Epithelial cell of prostate (primary cell): Measurements from ENCODE around the gene USP6NL.
"Not testable (repeated sequence)": the region's sequence is repeated elsewhere in the genome, so short reads cannot be mapped to it uniquely, and the experiment has no call there.

Source experiments
- DNase-seq: peaks from one replicate; pipeline ENCODE4 v3.0.0-alpha.2; 2011; ENCODE audit warnings: low read depth, low spot score
- H3K27ac ChIP-seq: fragments of 450-650 bp; 2 replicates; pipeline ENCODE4 v1.5.1; 2017; ENCODE audit warnings: mild to moderate bottlenecking

Gene USP6NL

GRCh38 chr10:11494923-11495322 is 116.5 kb downstream of the USP6NL start:
- not testable (repeated sequence) for DNase-seq

GRCh38 chr10:11493646-11494045 is 117.8 kb downstream of the USP6NL start:
- no peak for DNase-seq
- no peak overlapping the region for H3K27ac ChIP-seq

More at GRCh38 chr10:11494923-11495322, 116.5 kb downstream of the USP6NL start:
- not testable (repeated sequence) for H3K27ac ChIP-seq

- H3K27ac ChIP-seq, result no peak overlapping the region
- no peak for DNase-seq
These were observed 120.4 kb downstream of the USP6NL start for GRCh38 chr10:11491087-11491486.

GRCh38 chr10:11489591-11489990 is 121.9 kb downstream of the USP6NL start:
- H3K27ac ChIP-seq, result no peak overlapping the region
- no peak for DNase-seq

- DNase-seq, result no peak
- no peak overlapping the region for H3K27ac ChIP-seq
These were observed 123.3 kb downstream of the USP6NL start for GRCh38 chr10:11488126-11488525.

GRCh38 chr10:11483201-11484148 is 128.0 kb downstream of the USP6NL start:
- DNase-seq, result no peak
- H3K27ac ChIP-seq, result no peak overlapping the region

- DNase-seq, result no peak
- H3K27ac ChIP-seq, result no peak overlapping the region
These were observed 129.1 kb downstream of the USP6NL start for GRCh38 chr10:11482306-11482705.

GRCh38 chr10:11480687-11481086 is 130.8 kb downstream of the USP6NL start:
- H3K27ac ChIP-seq, result no peak overlapping the region
- DNase-seq, result no peak

GRCh38 chr10:11479300-11479699 is 132.2 kb downstream of the USP6NL start:
- H3K27ac ChIP-seq, result no peak overlapping the region
- no peak for DNase-seq

- no peak for DNase-seq
- no peak overlapping the region for H3K27ac ChIP-seq
These were observed 132.6 kb downstream of the USP6NL start for GRCh38 chr10:11478807-11479206.

GRCh38 chr10:11475831-11476434 is 135.5 kb downstream of the USP6NL start:
- DNase-seq, result no peak
- H3K27ac ChIP-seq, result no peak overlapping the region

- no peak for DNase-seq
- no peak overlapping the region for H3K27ac ChIP-seq
These were observed 138.2 kb downstream of the USP6NL start for GRCh38 chr10:11473128-11473760.

GRCh38 chr10:11472158-11472753 is 139.2 kb downstream of the USP6NL start:
- H3K27ac ChIP-seq, result no peak overlapping the region
- no peak for DNase-seq

- no peak overlapping the region for H3K27ac ChIP-seq
- DNase-seq, result no peak
These were observed 141.7 kb downstream of the USP6NL start for GRCh38 chr10:11469575-11470391.

- H3K27ac ChIP-seq, result no peak overlapping the region
- DNase-seq, result no peak
These were observed 143.2 kb downstream of the USP6NL start for GRCh38 chr10:11468126-11468742.

GRCh38 chr10:11465406-11465805 is 146.0 kb downstream of the USP6NL start:
- DNase-seq, result no peak
- H3K27ac ChIP-seq, result no peak overlapping the region

- DNase-seq, result no peak
- H3K27ac ChIP-seq, result no peak overlapping the region
These were observed 148.3 kb downstream of the USP6NL start for GRCh38 chr10:11463111-11463510.

GRCh38 chr10:11462071-11462470 is 149.4 kb downstream of the USP6NL start:
- DNase-seq, result no peak
- H3K27ac ChIP-seq, result no peak overlapping the region

GRCh38 chr10:11457336-11457735 is 154.1 kb downstream of the USP6NL start:
- DNase-seq, result no peak
- H3K27ac ChIP-seq, result no peak overlapping the region
